Kidney (tissue), 14 donors: Measurements from ENCODE around the gene SCGB1C1. TPM values are rescaled to one million over a fixed set of nuclear protein-coding genes. Genes with fewer than 3 reads are reported as not detected.
A peak's percentile ranks its signal among the peaks of the same experiment; 100 is the strongest.

Experiments
- DNase-seq, 5 donors: peaks; one replicate each; pipeline ENCODE4 v3.0.0-alpha.2; 2013 to 2020
- FAIRE-seq: peaks from 2 replicates; lab custom pipeline; 2012; peaks lifted over from hg19 to GRCh38; lab: Jason Lieb, UNC
- H3K27ac ChIP-seq, 2 donors: one replicate each; pipeline ENCODE4 v1.7.0; 2013; ENCODE audit warnings: low read depth in 2 of 2, low read length in 2 of 2, inconsistent platforms in 1 of 2
- H3K27me3 ChIP-seq: one replicate; pipeline ENCODE4 v1.7.1; 2013; ENCODE audit warnings: low read length, inconsistent platforms; ENCODE audit not compliant: control insufficient read depth, insufficient read depth
- H3K36me3 ChIP-seq, 3 donors: one replicate each; pipeline versions ENCODE4 v1.7.0 to v1.7.1; 2013; ENCODE audit warnings: low read length in 3 of 3, control low read depth in 1 of 3, inconsistent platforms in 1 of 3; ENCODE audit not compliant: insufficient read depth in 3 of 3, control insufficient read depth in 2 of 3
- H3K4me1 ChIP-seq, 3 donors: one replicate each; pipeline versions ENCODE4 v1.7.0 to v1.7.1; 2013; ENCODE audit warnings: low read length in 3 of 3, inconsistent platforms in 1 of 3, low read depth in 1 of 3; ENCODE audit not compliant: control insufficient read depth in 2 of 3, insufficient read depth in 2 of 3
- H3K4me3 ChIP-seq, 3 donors: one replicate each; pipeline versions ENCODE4 v1.7.0 to v1.8.1; 2013; ENCODE audit warnings: low read length in 3 of 3, control low read depth in 1 of 3, inconsistent platforms in 1 of 3
- H3K9ac ChIP-seq, 3 donors: one replicate each; pipeline versions ENCODE4 v1.7.0 to v1.7.1; 2013; ENCODE audit warnings: low read length in 3 of 3, control low read depth in 1 of 3, inconsistent platforms in 1 of 3
- H3K9me3 ChIP-seq, 3 donors: one replicate each; pipeline versions ENCODE4 v1.7.0 to v1.7.1; 2013; ENCODE audit warnings: low read length in 3 of 3, control low read depth in 1 of 3, inconsistent platforms in 1 of 3; ENCODE audit not compliant: control insufficient read depth in 2 of 3, insufficient read depth in 1 of 3
- intact Hi-C: fragments of 100-400 bp; cut with DNase I; formaldehyde crosslinking; loops from one replicate; pipeline ENCODE4 v1.11.1; 2022
- polyA plus RNA-seq: library from polyadenylated mRNA; stranded (reverse); fragments of 350-450 nt; fragmentation: Illumina TruSeq; extraction: RNeasy Lipid Tissue Mini Kit (QIAGEN cat#74804); gene quantifications from one replicate; pipeline ENCODE4 v1.2.3, GENCODE V29; 2014; ENCODE audit warnings: low read depth, low replicate concordance; ENCODE audit not compliant: insufficient read depth
- total RNA-seq: library from RNA; stranded (reverse); fragmentation: NEBNext Ultra II Directional; extraction: Animal tissue kit (Norgen Biotek cat#: 25700); gene quantifications from one replicate; pipeline ENCODE4 v1.2.1, GENCODE V29; 2021
- TF ChIP-seq, protein P1 (sequence below): IDR thresholded peaks from 3 replicates; pipeline ENCODE4 v1.5.1; 2012; ENCODE audit warnings: mild to moderate bottlenecking, moderate library complexity, borderline replicate concordance; ENCODE audit not compliant: insufficient read depth; ENCODE audit errors: extremely low read depth
- donor health status: control.
- donor health status: control.
- donor health status: control.
- donor health status: control.
- donor health status: control.
- donor health status: DM: yes; HTN: yes; CAD: no.
- donor health status: Normal renal cell carcinoma (clear cell type).

The SCGB1C1 gene
- total and polyA plus RNA-seq, 2 donors from 2014 or later, result not detected

GRCh38 chr11:196786-197731 is 4.2 kb downstream of the SCGB1C1 start:
- Histone ChIP-seq H3K9me3 (no peaks in the 10 kb centered on the region), H3K27ac (no peak overlapping the region), H3K4me1 (no peaks in the 10 kb centered on the region), H3K36me3 (peaks cover 0 to 4% (median 0%) of the 10 kb centered on the region in 3 donors), H3K27me3 (no peaks in the 10 kb centered on the region), H3K4me3 (no peak overlapping the region), H3K9ac (no peak overlapping the region)
- TF ChIP-seq, protein P1, sequence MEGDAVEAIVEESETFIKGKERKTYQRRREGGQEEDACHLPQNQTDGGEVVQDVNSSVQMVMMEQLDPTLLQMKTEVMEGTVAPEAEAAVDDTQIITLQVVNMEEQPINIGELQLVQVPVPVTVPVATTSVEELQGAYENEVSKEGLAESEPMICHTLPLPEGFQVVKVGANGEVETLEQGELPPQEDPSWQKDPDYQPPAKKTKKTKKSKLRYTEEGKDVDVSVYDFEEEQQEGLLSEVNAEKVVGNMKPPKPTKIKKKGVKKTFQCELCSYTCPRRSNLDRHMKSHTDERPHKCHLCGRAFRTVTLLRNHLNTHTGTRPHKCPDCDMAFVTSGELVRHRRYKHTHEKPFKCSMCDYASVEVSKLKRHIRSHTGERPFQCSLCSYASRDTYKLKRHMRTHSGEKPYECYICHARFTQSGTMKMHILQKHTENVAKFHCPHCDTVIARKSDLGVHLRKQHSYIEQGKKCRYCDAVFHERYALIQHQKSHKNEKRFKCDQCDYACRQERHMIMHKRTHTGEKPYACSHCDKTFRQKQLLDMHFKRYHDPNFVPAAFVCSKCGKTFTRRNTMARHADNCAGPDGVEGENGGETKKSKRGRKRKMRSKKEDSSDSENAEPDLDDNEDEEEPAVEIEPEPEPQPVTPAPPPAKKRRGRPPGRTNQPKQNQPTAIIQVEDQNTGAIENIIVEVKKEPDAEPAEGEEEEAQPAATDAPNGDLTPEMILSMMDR, result no peak
- FAIRE-seq, result no peak
- intact Hi-C loops, result no loop called here
- DNase-seq, result peak in 2 of 5 donors; percentile 28 to 57

DNA sequence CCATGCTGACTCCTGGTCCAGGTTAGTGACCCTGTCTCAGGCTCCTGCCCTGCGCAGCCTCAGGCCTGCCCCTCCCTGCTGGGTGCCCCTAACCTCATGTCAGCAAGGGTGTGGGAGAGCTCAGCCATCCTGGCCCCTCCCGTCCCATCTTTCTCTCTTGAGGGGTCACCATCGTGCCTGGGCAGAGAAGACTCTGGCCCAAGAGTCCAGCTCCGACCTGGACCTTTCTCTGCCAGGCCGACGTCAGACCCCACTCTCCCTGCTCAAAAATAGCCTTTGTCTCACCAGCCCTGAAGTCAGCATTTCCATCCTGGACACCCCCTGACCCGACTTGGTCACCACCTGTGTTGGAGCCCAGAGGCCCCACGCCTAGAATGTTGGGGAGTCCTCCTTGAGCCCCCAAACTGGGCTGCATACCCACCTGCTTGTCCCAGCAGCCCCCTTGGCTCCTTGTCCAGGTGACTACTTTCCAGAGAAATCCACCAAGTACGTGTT is 4.9 kb downstream of the SCGB1C1 start:
- peaks cover 0 to 4% (median 0%) of the 10 kb centered on the region in 3 donors for H3K36me3 ChIP-seq
- no peaks in the 10 kb centered on the region for H3K4me1 ChIP-seq
- TF ChIP-seq, protein P1, result no peak
- DNase-seq, result peak in 2 of 5 donors; percentile 24 to 59
- no peak for FAIRE-seq
- H3K4me3 ChIP-seq, result no peak overlapping the region
- no peaks in the 10 kb centered on the region for H3K9me3 ChIP-seq
- no peak overlapping the region for H3K9ac ChIP-seq
- intact Hi-C loops, result no loop called here
- no peaks in the 10 kb centered on the region for H3K27me3 ChIP-seq
- no peak overlapping the region for H3K27ac ChIP-seq

DNA sequence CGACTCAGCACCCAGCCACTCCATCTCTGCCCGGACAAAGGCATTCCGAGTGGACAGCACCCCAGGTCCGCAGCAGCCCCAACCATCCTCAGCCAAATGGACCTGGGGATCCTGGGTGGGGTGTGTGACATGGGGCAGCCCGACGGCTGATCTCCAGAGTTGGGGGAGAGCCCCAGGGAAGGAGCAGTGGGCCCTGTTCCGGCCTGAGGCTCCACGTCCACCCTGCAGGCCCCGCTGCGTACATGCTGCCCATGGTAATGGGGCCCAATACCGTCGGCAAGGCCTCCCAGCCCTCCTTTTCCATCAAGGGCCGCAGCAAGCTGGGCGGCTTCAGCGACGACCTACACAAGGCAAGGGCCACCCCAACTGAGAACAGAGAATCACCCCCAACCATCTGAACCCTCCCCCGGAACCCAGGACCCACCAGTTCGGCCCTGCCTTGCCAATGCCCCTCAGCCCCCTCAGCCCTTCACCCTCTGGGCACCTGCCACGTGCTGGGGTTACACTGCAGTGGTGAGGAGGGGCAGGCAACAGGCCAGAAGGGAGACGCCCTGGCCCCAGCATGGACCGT is 5.4 kb downstream of the SCGB1C1 start:
- FAIRE-seq (no peak), DNase-seq (peak in 2 of 5 donors; percentile 23 to 75)
- TF ChIP-seq, protein P1, result no peak
- H3K4me1 ChIP-seq, result no peaks in the 10 kb centered on the region
- no peak overlapping the region for H3K27ac ChIP-seq
- intact Hi-C loops, result no loop called here
- no peaks in the 10 kb centered on the region for H3K27me3 ChIP-seq
- no peak overlapping the region for H3K4me3 ChIP-seq
- H3K9me3 ChIP-seq, result no peaks in the 10 kb centered on the region
- peaks cover 0 to 4% (median 2%) of the 10 kb centered on the region in 3 donors for H3K36me3 ChIP-seq
- H3K9ac ChIP-seq, result no peak overlapping the region
